ENCODE data around the gene NELFE. TPM values are rescaled to one million over a fixed set of nuclear protein-coding genes. Genes with fewer than 3 reads are reported as not detected.

NELFE gene
- total and polyA plus RNA-seq, 2 of the 13 experiments (the other 11 are each of a cell fraction or from before 2014, with no cell fraction given): 51.3 to 69.8 TPM

GRCh38 chr6:31946370-31946885, 12.3 kb downstream of the NELFE start (continued):
- TF ChIP-seq ZNF276 (CRISPR knock-in tag; IDR thresholded peaks at IDR 0.05; ENCODE audit: low read depth) (0 out of 2 replicates have a peak, but pooled peaks have one; percentile 48), CBX5 (CRISPR knock-in tag; IDR thresholded peaks at IDR 0.05; ENCODE audit: borderline replicate concordance) (no peak), PPARG (CRISPR knock-in tag; conservative IDR thresholded peaks at IDR 0.05) (no peak), CENPBD1 (CRISPR knock-in tag; IDR thresholded peaks at IDR 0.05; ENCODE audit: borderline replicate concordance, low read depth) (no peak), MAX (IDR thresholded peaks at IDR 0.05) (no peak), HCFC1 (IDR thresholded peaks at IDR 0.05; ENCODE audit: low read depth, low read length) (no peak), ZBTB7A (CRISPR knock-in tag; IDR thresholded peaks at IDR 0.05) (no peak), DMAP1 (CRISPR knock-in tag; IDR thresholded peaks at IDR 0.05) (no peak), FIP1L1 (IDR thresholded peaks at IDR 0.05; ENCODE audit: borderline replicate concordance, insufficient read depth, low read depth, low read length) (no peak), HNRNPLL (IDR thresholded peaks at IDR 0.05; ENCODE audit: low read depth, low read length, poor library complexity, severe bottlenecking) (no peak), FOXC1 (CRISPR knock-in tag; IDR thresholded peaks at IDR 0.05; ENCODE audit: borderline replicate concordance) (no peak), ZNF414 (CRISPR knock-in tag; IDR thresholded peaks at IDR 0.05) (0 out of 2 replicates have a peak, but pooled peaks have one; percentile 23), ZNF12 (CRISPR knock-in tag; IDR thresholded peaks at IDR 0.05) (no peak), ZNF570 (CRISPR knock-in tag; IDR thresholded peaks at IDR 0.05; ENCODE audit: borderline replicate concordance) (no peak), ZSCAN20 (CRISPR knock-in tag; IDR thresholded peaks at IDR 0.05; ENCODE audit: borderline replicate concordance) (no peak), HINFP (CRISPR knock-in tag; IDR thresholded peaks at IDR 0.05; ENCODE audit: low read depth) (no peak), GABPB1 (CRISPR knock-in tag; IDR thresholded peaks at IDR 0.05) (no peak), SYNCRIP (IDR thresholded peaks at IDR 0.05; ENCODE audit: insufficient read depth, low read depth, low read length) (no peak), CSRNP1 (CRISPR knock-in tag; IDR thresholded peaks at IDR 0.05) (no peak), ZBTB4 (CRISPR knock-in tag; IDR thresholded peaks at IDR 0.05; ENCODE audit: borderline replicate concordance) (no peak)
